Naive thymus-derived CD4-positive, alpha-beta T cell (primary cell): ENCODE measurements around the gene ACIN1. TPM values are rescaled to one million over a fixed set of nuclear protein-coding genes. Genes with fewer than 3 reads are reported as not detected.
A peak's percentile ranks its signal among the peaks of the same experiment; 100 is the strongest.

Source experiments
- ATAC-seq: fragments of 150-1000 bp; cut with Tn5 transposase; 2 replicates; pipeline ENCODE4 v1.10.0; 2021; ENCODE audit warnings: mild to moderate bottlenecking, moderate library complexity
- CTCF ChIA-PET: fragments of 350-600 bp; sonication (Branson Sonifier 250); formaldehyde crosslinking; loops from one replicate; lab custom pipeline; 2021; ENCODE audit warnings: antibody characterized with exemption; lab: Charles Lee
- POLR2A ChIA-PET: fragments of 350-600 bp; sonication (Branson Sonifier 250); formaldehyde crosslinking; loops from one replicate; lab custom pipeline; 2021; ENCODE audit warnings: antibody characterized with exemption, inconsistent platforms; lab: Charles Lee
- DNase-seq, 9 donors: peaks; one replicate each; pipeline versions ENCODE4 v3.0.0 to v3.0.0-alpha.2; 2020 to 2022; ENCODE audit warnings: mixed read lengths in 1 of 9
- H3K27ac ChIP-seq: one replicate; pipeline ENCODE4 v1.7.0; 2013; ENCODE audit warnings: mild to moderate bottlenecking, low read depth, low read length, moderate library complexity
- H3K27me3 ChIP-seq, 2 donors: one replicate each; pipeline ENCODE4 v1.7.0; 2013; ENCODE audit warnings: low read length in 2 of 2, mild to moderate bottlenecking in 2 of 2, moderate library complexity in 2 of 2; ENCODE audit not compliant: control insufficient read depth in 2 of 2, insufficient read depth in 2 of 2
- H3K36me3 ChIP-seq, 3 experiments: 1 replicate in 2 of 3; 2 replicates in 1 of 3; pipeline ENCODE4 v1.7.0; 2013; ENCODE audit warnings: low read length in 3 of 3, mild to moderate bottlenecking in 3 of 3, moderate library complexity in 1 of 3; ENCODE audit not compliant: insufficient read depth in 3 of 3, control insufficient read depth in 2 of 3
- H3K4me1 ChIP-seq, 2 donors: one replicate each; pipeline ENCODE4 v1.7.0; 2013; ENCODE audit warnings: low read length in 2 of 2, mild to moderate bottlenecking in 2 of 2, moderate library complexity in 1 of 2; ENCODE audit not compliant: control insufficient read depth in 2 of 2, insufficient read depth in 2 of 2
- H3K4me3 ChIP-seq: 2 replicates; pipeline ENCODE4 v1.7.0; 2013; ENCODE audit warnings: mild to moderate bottlenecking, low read length
- H3K9me3 ChIP-seq, 3 experiments: 1 replicate in 2 of 3; 2 replicates in 1 of 3; pipeline ENCODE4 v1.7.0; 2013; ENCODE audit warnings: low read length in 3 of 3; ENCODE audit not compliant: control insufficient read depth in 2 of 3
- H3K27ac Mint-ChIP-seq, 9 donors: one replicate each; pipeline ENCODE4 v1.8.0; 2020 to 2022; ENCODE audit warnings: mixed read lengths in 9 of 9, mild to moderate bottlenecking in 8 of 9, moderate library complexity in 5 of 9, inconsistent platforms in 2 of 9
- H3K27me3 Mint-ChIP-seq, 5 donors: one replicate each; pipeline ENCODE4 v1.8.0; 2021 to 2022; ENCODE audit warnings: mixed read lengths in 5 of 5, mild to moderate bottlenecking in 1 of 5
- H3K36me3 Mint-ChIP-seq, 5 donors: one replicate each; pipeline ENCODE4 v1.8.0; 2020 to 2022; ENCODE audit warnings: mixed read lengths in 5 of 5, mild to moderate bottlenecking in 3 of 5, inconsistent platforms in 1 of 5
- H3K4me1 Mint-ChIP-seq, 7 donors: one replicate each; pipeline ENCODE4 v1.8.0; 2020 to 2022; ENCODE audit warnings: mixed read lengths in 7 of 7, mild to moderate bottlenecking in 3 of 7, inconsistent platforms in 1 of 7
- H3K4me3 Mint-ChIP-seq, 10 donors: one replicate each; pipeline ENCODE4 v1.8.0; 2020 to 2022; ENCODE audit warnings: mild to moderate bottlenecking in 10 of 10, mixed read lengths in 10 of 10, moderate library complexity in 6 of 10, inconsistent platforms in 2 of 10
- H3K9me3 Mint-ChIP-seq, 11 donors: one replicate each; pipeline ENCODE4 v1.8.0; 2020 to 2022; ENCODE audit warnings: mixed read lengths in 11 of 11, mild to moderate bottlenecking in 4 of 11, inconsistent platforms in 1 of 11, moderate library complexity in 1 of 11
- intact Hi-C, 2 donors: fragments of 100-400 bp; cut with micrococcal nuclease; formaldehyde crosslinking; loops; one replicate each; pipeline ENCODE4 v1.15.1; 2023
- polyA plus RNA-seq, 2 donors: library from polyadenylated mRNA; unstranded; fragments of 300-500 nt; fragmentation: Illumina TruSeq; gene quantifications; one replicate each; pipeline ENCODE4 v1.2.3, GENCODE V29; 2021
- total RNA-seq, 6 experiments: library from RNA in 5 of 6; stranded (reverse) in 5 of 6; gene quantifications; 1 replicate in 5 of 6; 2 replicates in 1 of 6; pipeline ENCODE4 v1.2.3 and lab custom pipeline; 2021 to 2026

ACIN1 gene
- total and polyA plus RNA-seq, 7 experiments from 2014 or later: 8.7 to 360 (median 241) TPM

DNA sequence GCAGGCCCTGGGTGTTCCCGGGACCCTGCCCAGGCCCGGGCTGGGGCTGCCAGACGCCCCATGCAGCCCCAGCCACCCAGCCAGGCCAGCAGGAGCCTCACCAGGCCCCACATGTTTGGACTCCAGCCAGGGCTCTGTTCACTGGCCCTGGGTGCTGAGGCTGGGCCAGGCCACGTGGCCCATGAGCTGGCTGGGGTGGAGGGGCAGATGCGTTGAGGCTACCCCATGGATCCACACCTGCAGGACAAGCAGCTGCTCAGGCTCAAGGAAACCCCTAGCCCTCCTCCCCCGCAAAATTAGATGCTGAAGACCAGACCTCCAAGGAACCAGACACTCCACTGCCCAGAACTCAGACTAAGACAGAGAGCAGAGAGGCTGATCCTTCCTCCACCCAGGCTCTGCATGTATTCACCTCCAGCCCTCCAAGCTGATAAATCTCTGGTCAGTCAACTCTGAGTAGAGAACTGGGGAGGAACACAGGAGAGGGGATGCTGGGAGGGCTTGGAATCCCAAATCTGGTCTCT is 39.3 kb downstream of the ACIN1 start:
- peaks cover 2 to 19% (median 2%) of the 10 kb centered on the region in 3 experiments for H3K36me3 ChIP-seq
- Mint-ChIP-seq H3K9me3 (no peaks in the 10 kb centered on the region), H3K4me1 (peaks cover 13 to 25% (median 17%) of the 10 kb centered on the region in 7 donors), H3K27ac (peak overlapping the region in 2 of 9 donors; percentile 16 to 51), H3K27me3 (peaks cover 0 to 8% (median 0%) of the 10 kb centered on the region in 5 donors), H3K4me3 (peak overlapping the region in 9 of 10 donors; percentile 74 to 90 (median 83)), H3K36me3 (peaks cover 0 to 7% (median 3%) of the 10 kb centered on the region in 5 donors)
- ChIA-PET POLR2A (interaction anchor here (0.6 to 6.5 kb wide), 4 partner anchors 10 to 830 kb away, joined by 3 to 76 read pairs (median 4); partner anchors contain the start of gene AJUBA), CTCF (interaction anchor here (0.5 to 12.2 kb wide), 12 partner anchors 15 to 166 kb away, joined by 3 to 264 read pairs (median 4); partner anchors contain the start of gene AJUBA)
- no peak overlapping the region for H3K4me3 ChIP-seq
- no peaks in the 10 kb centered on the region for H3K27me3 ChIP-seq
- DNase-seq: peak in 1 of 9 donors; percentile 19
- intact Hi-C loops: loop anchor here (1.0 to 10.0 kb wide), 4 partner anchors 20 to 231 kb away; partner anchors contain the start of gene MRPL52 (in 1 of the 2)
- ATAC-seq: no peak
- H3K9me3 ChIP-seq: no peaks in the 10 kb centered on the region
- H3K4me1 ChIP-seq: peaks cover 7 to 9% of the 10 kb centered on the region in 2 donors
- no peak overlapping the region for H3K27ac ChIP-seq

DNA sequence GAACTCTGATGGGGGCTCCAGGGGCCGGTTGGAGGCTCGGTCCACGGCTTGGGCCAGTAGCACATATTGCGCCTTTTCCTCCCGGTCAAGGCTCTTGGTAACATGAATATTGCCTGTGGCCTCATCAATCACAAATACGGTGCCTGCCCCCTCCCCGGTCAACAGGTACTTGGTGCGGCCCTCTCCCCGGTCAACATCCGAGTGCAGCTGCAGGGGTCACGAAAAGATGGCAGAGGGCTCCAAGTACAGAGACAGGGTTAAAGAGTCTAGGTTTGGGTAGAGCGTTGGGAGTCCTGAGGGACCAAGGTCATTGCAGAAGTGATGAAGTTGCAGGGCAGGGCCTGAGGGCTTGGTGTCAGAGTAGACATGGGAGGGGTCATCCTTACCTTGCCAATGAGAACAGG is 39.8 kb downstream of the ACIN1 start:
- peaks cover 0 to 14% (median 0%) of the 10 kb centered on the region in 3 experiments for H3K36me3 ChIP-seq
- H3K27ac ChIP-seq: no peak overlapping the region
- Mint-ChIP-seq H3K4me1 (peaks cover 13 to 27% (median 17%) of the 10 kb centered on the region in 7 donors), H3K4me3 (peak overlapping the region in 1 of 10 donors; percentile 29), H3K9me3 (no peaks in the 10 kb centered on the region), H3K36me3 (peaks cover 0 to 7% (median 3%) of the 10 kb centered on the region in 5 donors), H3K27me3 (peaks cover 0 to 8% (median 0%) of the 10 kb centered on the region in 5 donors), H3K27ac (no peak overlapping the region)
- intact Hi-C loops: loop anchor here in 1 of 2 donors (5.0 to 10.0 kb wide), 2 partner anchors 33 to 230 kb away; partner anchors contain the start of gene MRPL52
- H3K4me3 ChIP-seq: no peak overlapping the region
- H3K4me1 ChIP-seq: peaks cover 7 to 9% of the 10 kb centered on the region in 2 donors
- H3K9me3 ChIP-seq: no peaks in the 10 kb centered on the region
- POLR2A ChIA-PET: interaction anchor here (0.6 to 6.5 kb wide), 3 partner anchors 33 to 830 kb away, joined by 3 to 76 read pairs (median 4); partner anchors contain the start of gene AJUBA
- no peak for ATAC-seq
- no peaks in the 10 kb centered on the region for H3K27me3 ChIP-seq
- CTCF ChIA-PET: interaction anchor here (0.5 to 12.2 kb wide), 11 partner anchors 13 to 166 kb away, joined by 3 to 264 read pairs (median 4); partner anchors contain the start of gene AJUBA
- no peak for DNase-seq

DNA sequence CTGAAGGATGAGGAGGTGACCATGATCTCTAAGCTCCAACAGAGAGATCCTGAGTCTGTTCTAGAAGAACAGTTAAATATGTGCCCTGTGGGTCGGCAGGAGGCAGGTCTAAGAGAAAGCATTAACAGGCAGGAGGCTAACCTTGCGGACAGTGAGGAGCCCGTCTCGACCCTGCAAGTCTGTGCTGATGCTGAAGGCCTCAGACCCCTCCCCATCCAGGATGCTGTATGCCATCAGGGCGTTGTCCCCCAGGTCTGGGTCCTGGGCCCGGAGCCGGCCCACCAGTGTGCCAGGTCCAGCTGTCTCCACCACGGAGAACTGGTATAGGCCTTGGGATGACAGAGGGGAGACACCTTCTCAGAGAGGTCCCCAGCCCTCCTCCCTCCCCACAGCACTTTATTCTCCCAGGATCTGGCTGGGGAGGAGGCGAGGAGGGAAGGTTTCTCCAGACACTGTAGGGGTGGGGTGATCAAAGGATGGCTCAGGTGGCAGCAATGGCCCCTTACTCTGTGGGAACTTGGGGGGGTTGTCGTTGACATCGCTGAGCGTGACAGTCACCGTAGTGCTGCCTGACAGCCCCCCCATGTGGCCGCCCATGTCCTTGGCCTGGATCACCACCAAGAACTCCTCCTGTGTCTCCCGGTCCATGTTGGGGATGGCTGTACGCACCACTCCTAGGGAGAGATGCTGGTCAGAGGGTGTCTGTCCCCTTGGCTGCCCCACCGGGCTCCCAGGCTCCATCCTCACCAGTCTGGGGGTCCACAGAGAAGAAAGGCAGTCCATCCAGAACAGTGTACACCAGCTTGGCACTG is 40.7 kb downstream of the ACIN1 start:
- peaks cover 0 to 4% (median 3%) of the 10 kb centered on the region in 5 donors for H3K36me3 Mint-ChIP-seq
- Histone ChIP-seq H3K27ac (no peak overlapping the region), H3K27me3 (no peaks in the 10 kb centered on the region), H3K36me3 (peaks cover 0 to 7% (median 0%) of the 10 kb centered on the region in 3 experiments), H3K9me3 (no peaks in the 10 kb centered on the region), H3K4me3 (no peak overlapping the region), H3K4me1 (peaks cover 7 to 9% of the 10 kb centered on the region in 2 donors)
- ChIA-PET CTCF (interaction anchor here (0.7 to 12.2 kb wide), 8 partner anchors 8 to 91 kb away, joined by 4 to 264 read pairs (median 6); partner anchors contain the start of gene AJUBA), POLR2A (interaction anchor here (0.8 to 6.5 kb wide), 2 partner anchors 48 to 69 kb away, joined by 3 to 76 read pairs; partner anchors contain the start of gene AJUBA)
- peaks cover 13 to 27% (median 17%) of the 10 kb centered on the region in 7 donors for H3K4me1 Mint-ChIP-seq
- no peak for ATAC-seq
- DNase-seq: peak in 4 of 9 donors; percentile 18 to 37 (median 28)
- H3K9me3 Mint-ChIP-seq: no peaks in the 10 kb centered on the region
- H3K27ac Mint-ChIP-seq: peak overlapping the region in 1 of 9 donors; percentile 31
- H3K4me3 Mint-ChIP-seq: peak overlapping the region in 1 of 10 donors; percentile 41
- H3K27me3 Mint-ChIP-seq: peaks cover 0 to 8% (median 0%) of the 10 kb centered on the region in 5 donors
- intact Hi-C loops: loop anchor here in 1 of 2 donors (10.0 kb wide), 1 partner anchor 229 kb away; the partner anchor contains the start of gene MRPL52

DNA sequence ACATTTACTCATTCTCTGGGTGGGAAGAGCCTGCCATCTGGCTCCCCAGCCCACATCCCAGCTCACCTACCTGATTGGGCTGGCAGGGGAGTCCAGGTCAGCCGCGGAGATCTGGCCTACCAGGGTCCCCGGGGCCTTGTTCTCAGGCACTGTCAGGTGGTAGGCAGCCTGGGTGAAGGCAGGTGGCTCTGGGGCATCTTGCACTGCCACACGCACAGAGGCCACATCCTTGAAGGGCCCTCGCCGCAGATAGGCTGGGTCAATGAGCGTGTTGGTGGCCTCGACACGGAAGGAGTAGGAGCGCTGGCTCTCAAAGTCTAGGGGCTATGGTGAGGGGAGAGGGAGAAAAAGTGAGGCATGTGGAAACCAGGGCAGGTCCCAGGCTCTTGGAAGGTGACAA is 41.5 kb downstream of the ACIN1 start:
- ChIA-PET CTCF (interaction anchor here (1.2 to 12.2 kb wide), 5 partner anchors 9 to 68 kb away, joined by 4 to 264 read pairs (median 8); partner anchors contain the start of gene AJUBA), POLR2A (no interaction called here)
- peaks cover 0 to 3% (median 0%) of the 10 kb centered on the region in 5 donors for H3K36me3 Mint-ChIP-seq
- peak overlapping the region in 1 of 9 donors; percentile 22 for H3K27ac Mint-ChIP-seq
- Histone ChIP-seq H3K4me3 (no peak overlapping the region), H3K4me1 (peaks cover 7 to 9% of the 10 kb centered on the region in 2 donors), H3K9me3 (no peaks in the 10 kb centered on the region), H3K36me3 (no peaks in the 10 kb centered on the region), H3K27me3 (no peaks in the 10 kb centered on the region), H3K27ac (no peak overlapping the region)
- no peak overlapping the region for H3K4me3 Mint-ChIP-seq
- ATAC-seq: no peak
- intact Hi-C loops: loop anchor here in 1 of 2 donors (10.0 kb wide), 1 partner anchor 229 kb away; the partner anchor contains the start of gene MRPL52
- no peaks in the 10 kb centered on the region for H3K9me3 Mint-ChIP-seq
- H3K4me1 Mint-ChIP-seq: peaks cover 13 to 27% (median 17%) of the 10 kb centered on the region in 7 donors
- DNase-seq: no peak
- peaks cover 0 to 8% (median 0%) of the 10 kb centered on the region in 5 donors for H3K27me3 Mint-ChIP-seq

DNA sequence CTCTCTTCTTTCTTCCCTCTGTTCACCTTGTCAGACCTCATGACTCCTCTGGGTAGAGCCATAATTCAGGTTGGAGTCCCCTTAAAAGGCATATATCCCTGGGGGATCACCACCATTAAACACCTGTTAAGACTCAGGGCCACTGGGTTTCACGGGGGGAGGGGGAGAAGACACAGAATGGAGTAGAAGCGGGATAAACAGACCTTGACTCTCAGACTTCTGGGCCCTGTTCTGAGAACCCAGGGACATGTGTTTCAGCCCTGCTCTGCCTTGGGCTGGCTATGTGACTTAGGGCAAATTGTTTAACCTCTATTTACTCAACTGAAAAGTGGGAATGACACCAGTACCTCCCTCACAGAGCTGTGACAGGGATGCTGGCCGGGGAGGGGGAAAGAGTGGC is 42.3 kb downstream of the ACIN1 start:
- CTCF ChIA-PET: interaction anchor here (1.2 to 12.2 kb wide), 4 partner anchors 10 to 67 kb away, joined by 4 to 264 read pairs (median 6); partner anchors contain the start of gene AJUBA
- H3K4me3 ChIP-seq: no peak overlapping the region
- ATAC-seq: no peak
- POLR2A ChIA-PET: interaction anchor here (1.9 kb wide), 1 partner anchor 45 kb away, joined by 6 read pairs; no protein-coding TSS in a partner anchor
- no peaks in the 10 kb centered on the region for H3K27me3 ChIP-seq
- Mint-ChIP-seq H3K36me3 (peaks cover 0 to 2% (median under 1%) of the 10 kb centered on the region in 5 donors), H3K9me3 (no peaks in the 10 kb centered on the region), H3K27me3 (peaks cover 0 to 8% (median 0%) of the 10 kb centered on the region in 5 donors), H3K4me1 (peaks cover 8 to 21% (median 14%) of the 10 kb centered on the region in 7 donors), H3K4me3 (no peak overlapping the region), H3K27ac (peak overlapping the region in 1 of 9 donors; percentile 49)
- no peaks in the 10 kb centered on the region for H3K36me3 ChIP-seq
- H3K9me3 ChIP-seq: no peaks in the 10 kb centered on the region
- H3K27ac ChIP-seq: no peak overlapping the region
- DNase-seq: no peak
- H3K4me1 ChIP-seq: peaks cover 7 to 9% of the 10 kb centered on the region in 2 donors
- intact Hi-C loops: loop anchor here in 1 of 2 donors (10.0 kb wide), 1 partner anchor 228 kb away; the partner anchor contains the start of gene MRPL52
